Measurements from ENCODE around the gene ZNF423. TPM values are rescaled to one million over a fixed set of nuclear protein-coding genes. Genes with fewer than 3 reads are reported as not detected.
"Not testable (repeated sequence)": the region's sequence is repeated elsewhere in the genome, so short reads cannot be mapped to it uniquely, and the experiment has no call there.

The ZNF423 gene
- total RNA-seq = not detected

- DNase-seq = no peak
Observed at GRCh38 chr16:49855822-49856671, at the start of gene ZNF423. TSS of gene ZNF423 (minus strand) at chr16:49856112. CDS start at chr16:49855774, 338 bp downstream.

DNA sequence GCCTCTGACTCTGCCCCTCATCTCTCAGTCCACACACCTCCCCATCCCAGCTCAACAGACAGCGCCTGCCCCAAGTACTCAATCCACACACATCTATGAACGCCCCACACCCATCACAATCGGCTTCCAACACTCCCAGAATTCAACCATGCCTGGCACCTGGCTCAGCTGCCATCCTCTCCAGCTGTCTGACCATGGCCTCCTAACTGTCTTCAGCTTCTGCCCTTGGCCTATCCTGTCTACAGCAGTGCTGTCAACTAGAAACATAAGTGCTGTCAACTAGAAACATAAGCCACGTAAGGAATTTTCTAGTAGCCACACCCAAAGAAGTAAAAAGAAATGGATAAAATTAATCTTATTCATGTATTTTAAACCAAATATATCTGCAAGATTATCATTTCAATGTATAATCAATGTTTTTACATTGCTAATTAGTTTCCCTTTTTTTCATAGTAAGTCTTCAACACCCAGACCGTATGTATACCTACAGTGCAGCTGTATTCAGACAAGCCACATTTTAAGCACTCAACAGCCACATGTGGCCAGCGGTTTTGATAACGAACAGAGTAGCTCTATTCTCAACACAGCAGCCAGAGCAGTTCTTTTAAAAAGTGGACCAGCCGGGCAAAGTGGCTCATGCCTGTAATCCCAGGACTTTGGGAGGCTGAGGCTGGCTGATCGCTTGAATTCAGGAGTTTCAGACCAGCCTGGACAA, 48.6 kb upstream of the ZNF423 start:
- DNase-seq = no peak

DNA sequence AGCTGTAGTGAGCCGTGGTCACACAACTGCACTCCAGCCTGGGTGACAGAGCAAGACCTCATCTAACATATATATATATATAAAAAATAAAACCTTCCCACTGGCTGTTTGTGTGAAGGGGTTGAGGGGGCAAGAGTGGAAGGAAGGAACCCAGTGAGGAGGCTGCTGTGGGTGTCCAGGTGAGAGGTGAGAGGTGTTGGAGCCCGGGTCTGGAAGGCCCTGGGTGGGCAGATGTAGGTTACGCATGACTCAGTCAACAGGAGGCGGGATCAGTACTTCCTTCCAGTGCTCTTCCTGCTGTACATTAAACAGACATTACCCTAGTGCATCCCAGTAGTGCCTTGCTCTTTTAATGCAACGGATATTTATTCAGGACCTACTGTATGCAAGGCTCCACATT, 47.0 kb upstream of the ZNF423 start:
- no peak for DNase-seq

DNA sequence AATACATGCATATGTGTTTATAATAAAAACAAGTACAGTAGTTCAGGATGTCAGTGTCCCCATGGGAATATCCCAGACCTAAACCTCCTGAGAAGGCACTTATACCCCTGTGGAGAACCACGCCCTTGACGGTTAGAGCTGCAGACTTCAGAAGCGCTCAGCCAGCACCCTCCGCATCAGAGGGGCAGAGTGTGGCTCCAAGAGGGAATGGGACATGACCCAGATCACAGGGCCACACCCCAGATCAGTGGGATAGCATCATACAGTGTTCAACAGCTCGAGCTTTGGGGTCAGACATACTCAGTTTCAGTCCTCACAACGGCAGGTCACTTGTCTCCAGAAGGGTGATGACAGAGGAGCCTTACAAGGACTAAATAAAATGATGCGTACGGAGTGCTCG, 45.8 kb upstream of the ZNF423 start:
- no peak for DNase-seq

DNA sequence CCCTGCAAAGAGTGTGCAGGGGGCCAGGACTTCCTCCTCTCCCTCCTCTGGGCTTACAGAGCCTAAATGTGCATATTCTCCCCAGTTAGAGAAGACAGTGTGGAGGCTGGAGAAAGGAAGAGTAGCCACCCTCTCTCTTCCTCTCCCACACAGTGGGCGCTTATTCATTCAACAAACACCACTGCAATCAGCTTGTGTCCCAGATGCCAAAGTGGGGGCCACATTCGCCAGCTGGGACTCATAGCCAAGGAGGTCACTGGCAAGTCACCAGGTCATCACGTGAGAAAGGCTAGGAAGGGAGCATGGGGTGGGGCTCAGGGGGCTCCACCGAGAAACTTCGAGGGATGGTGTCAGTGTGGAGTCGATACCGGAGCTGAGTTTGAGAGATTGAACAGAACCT, 45.0 kb upstream of the ZNF423 start:
- DNase-seq = no peak

DNA sequence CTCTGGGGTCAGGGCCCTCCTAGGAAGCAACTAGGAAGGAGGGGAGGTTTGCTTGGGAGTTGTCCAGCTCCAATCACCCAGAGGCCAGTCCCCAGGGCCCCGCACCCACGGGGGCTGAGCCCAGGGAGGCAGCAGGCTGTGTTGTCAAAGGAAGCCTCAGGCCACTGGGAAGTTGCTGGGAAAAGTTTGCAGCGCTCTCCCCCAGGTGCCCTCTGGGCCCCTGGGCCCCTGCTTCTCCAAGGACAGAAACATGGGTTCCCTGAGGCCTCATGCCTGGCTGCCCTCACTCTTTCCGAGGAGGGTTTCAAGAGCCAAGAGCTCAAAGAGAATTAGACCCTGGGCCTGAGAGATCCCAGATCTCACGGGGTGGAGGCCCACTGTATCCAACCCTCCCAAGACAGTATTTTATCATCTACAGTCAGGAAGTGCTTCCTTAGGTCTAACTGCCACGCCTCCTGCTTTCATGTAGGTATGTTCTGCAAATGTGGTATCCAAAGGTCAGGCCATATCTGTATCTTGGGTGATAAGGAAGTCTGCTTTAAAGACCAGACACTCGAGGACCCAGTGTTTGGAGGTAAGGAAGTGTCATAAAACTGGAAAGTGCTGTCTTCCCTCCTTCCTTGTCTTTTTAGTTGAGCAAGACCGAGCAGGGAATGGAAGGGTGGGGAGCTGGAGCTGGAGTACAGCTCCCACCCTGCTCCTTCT, 44.2 kb upstream of the ZNF423 start:
- DNase-seq = no peak

DNA sequence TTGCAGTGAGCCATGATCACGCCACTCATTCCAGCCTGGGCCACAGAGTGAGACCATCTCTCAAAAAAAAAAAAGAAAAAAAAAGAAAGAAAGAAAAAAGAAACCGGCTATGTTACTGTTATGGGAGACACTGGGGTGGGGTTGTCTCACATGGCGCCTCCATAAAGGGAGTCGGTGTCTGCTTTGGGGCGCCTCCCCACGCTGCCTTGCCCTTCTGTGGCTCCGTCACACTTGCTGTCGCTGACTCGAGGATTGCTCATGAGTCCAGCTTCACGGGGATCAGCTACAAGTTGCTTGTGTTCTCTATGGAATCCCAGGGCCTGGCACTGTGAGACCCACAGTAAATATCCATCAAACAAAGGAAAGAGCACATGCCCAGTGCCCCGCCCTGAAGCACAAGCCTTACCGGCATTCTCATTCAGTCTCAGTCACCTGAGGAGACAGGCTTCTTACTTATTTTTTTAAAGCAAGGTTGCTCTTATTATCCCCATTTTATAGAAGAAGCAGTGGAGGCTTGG, 40.6 kb upstream of the ZNF423 start:
- DNase-seq = no peak

DNA sequence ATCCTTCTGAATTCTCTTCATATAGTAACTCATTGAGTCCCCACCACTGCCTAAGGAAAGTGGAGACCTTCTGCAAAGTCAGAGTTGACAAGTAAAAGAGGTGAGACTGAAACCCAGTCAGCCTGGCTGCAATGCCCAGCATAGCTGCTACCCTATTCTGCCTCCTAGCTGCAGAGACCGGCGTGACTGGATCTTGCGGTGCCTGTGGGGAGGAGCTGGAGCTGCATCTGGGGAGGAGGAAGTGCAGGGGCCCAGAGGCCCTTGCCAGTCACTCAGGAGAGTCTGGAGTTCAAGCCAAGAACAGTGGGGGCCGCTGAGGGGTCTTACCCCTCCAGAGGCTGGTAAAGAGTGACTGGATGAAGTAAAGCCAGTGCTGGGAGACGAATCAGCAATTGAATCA, 35.0 kb upstream of the ZNF423 start:
- DNase-seq = no peak

- DNase-seq = no peak
Observed at GRCh38 chr16:49889725-49890397, 33.9 kb upstream of the ZNF423 start.

- no peak for DNase-seq
Observed at GRCh38 chr16:49886554-49887094, 30.7 kb upstream of the ZNF423 start.

DNA sequence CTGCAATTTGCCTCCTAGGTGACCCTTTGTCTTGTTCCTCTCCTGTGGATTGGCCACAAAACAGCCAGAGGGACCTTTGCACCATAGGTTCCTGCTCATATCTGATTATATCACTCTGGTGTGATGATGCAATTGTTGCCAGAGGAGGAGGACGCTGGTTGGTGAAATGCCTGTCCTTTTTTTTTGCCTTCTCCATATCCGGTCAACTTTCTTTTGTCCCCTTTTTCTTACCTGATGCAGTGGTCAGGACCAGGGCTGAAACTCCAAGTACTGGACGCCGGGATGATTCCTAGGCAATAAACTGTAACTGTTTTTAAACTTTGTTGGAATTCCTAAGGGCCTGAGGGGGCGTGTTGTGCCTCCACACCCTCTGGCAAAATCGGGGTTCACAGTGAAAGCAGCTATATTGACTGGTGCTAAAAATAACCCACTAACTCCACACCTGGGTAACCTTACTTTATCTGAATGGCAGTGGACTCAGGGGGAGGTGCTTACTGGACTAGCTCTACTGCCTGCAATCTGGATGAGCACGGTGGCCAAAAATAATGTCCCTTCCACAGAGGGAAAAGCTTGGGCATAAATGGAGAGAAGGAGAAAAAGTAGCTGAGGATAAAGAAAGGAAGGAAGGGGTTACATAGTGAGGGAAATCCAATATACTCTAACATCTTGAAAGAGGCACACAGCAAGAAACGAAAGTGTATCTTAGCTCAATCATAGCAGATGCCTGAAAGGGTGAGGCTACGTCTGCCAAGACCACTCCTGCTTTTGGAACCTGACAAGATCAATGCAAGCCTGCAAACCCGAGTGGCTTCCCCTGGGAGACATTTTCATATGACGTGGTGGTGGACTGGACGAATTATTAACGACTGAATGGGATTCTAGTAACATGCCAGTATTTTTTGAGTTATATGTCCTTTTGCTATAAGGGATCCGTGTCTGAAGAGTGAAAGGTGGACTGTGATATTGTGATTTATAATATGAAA, 28.4 kb upstream of the ZNF423 start:
- DNase-seq = no peak

DNA sequence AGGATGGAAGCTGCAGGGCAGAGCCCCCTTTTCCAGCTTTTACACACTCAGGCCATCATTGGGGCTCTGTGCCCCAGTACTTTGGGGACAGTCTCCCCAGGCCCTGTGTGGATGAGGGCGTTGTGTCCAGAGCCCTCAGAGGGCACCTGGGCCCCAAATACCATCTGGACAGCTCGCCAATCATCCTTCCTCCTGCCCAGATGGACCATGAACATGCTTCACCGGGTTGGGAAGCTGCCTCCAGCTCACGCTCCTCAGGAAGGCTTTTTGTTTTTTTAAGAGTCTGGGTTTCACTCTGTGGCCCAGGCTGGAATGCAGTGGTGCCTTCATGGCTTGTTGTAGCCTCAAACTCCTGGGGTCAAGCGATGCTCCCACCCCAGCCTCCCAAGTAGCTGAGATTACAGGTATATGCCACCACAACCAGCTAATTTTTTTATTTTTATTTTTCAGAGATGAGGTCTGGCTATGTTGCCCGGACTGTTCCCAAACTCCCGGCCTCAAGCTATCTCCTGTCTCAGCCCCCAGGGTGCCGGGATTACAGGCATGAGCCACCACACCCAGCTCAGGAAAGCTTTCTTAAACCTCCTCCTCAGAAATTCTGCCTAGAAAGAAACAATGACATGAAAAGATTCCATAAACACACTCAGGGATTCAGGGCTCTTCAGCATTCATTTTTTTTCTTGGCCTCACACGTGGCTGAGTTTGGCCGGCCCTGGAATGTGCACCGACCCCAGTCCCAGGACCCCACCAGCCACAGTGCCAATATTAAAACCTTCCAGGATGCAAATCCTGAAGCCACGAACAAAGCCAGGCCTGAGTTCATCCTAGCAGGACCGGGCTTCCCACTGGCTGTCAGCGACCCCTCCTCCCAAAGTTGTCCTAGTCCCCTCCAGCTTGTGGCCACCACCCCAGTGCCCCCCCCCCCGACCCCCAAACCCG, 27.4 kb upstream of the ZNF423 start:
- DNase-seq = no peak

- DNase-seq = no peak
Observed at GRCh38 chr16:49881890-49882289, 26.0 kb upstream of the ZNF423 start.

DNA sequence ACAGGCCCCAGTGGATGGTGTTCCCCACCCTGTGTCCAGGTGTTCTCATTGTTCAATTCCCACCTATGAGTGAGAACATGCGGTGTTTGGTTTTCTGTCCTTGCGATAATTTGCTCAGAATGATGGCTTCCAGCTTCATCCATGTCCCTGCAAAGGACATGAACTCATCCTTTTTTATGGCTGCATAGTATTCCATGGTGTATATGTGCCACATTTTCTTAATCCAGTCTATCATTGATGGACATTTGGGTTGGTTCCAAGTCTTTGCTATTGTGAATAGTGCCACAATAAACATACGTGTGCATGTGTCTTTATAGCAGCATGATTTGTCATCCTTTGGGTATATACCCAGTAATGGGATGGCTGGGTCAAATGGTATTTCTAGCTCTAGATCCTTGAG, 22.6 kb upstream of the ZNF423 start:
- not testable (repeated sequence) for DNase-seq

- DNase-seq = no peak
Observed at GRCh38 chr16:49876716-49877129, 20.8 kb upstream of the ZNF423 start.

GRCh38 chr16:49875806-49876715, 20.1 kb upstream of the ZNF423 start:
- no peak for DNase-seq

DNA sequence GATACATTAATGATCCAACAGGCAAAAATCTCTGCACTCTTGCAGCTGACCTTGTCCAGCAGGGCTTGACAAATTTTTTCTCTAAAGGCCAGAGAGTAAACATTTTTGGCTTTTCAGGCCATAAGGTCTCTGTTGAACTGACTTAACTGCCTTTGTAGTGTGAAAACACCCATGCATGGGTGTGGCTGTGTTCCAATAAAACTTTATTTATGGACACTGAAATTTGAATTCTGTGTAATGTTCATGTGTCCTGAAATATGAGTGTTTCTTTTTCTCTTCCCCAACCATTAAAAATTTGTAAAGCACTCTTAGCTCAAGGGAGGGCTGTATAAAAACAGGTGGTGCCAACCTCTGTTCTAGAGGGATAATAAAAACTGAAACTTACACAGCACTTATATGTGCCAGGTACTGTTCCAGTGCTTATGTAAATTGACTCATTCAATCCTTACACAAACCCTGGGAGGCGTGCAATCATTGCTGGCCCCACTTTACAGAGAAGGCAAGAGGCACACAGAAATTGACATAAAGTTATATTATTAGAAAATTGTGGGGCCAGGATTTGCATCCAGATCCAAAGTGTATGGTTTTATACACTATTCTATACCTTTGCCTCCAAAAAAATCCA, 18.8 kb upstream of the ZNF423 start:
- DNase-seq = no peak

- DNase-seq = not testable (repeated sequence)
Observed at GRCh38 chr16:49871824-49872223, 15.9 kb upstream of the ZNF423 start.

Measured in effector CD4-positive, alpha-beta T cell (primary cell).